Measurements from ENCODE around the gene SCUBE3. TPM values are rescaled to one million over a fixed set of nuclear protein-coding genes. Genes with fewer than 3 reads are reported as not detected.

Gene SCUBE3
- total and polyA plus RNA-seq, 9 of the 15 experiments (the other 6 are each of a cell fraction or from before 2014, with no cell fraction given): 0.01 to 0.11 TPM; not detected in 7

GRCh38 chr6:35297601-35298481 lies 84.1 kb downstream of the SCUBE3 start, which contains the start of gene DEF6 (continued):
- peak; percentile 44; the same call in 1 of the 2 replicates for TF ChIP-seq ZBTB40 (IDR thresholded peaks at IDR 0.05)
- TF ChIP-seq ZBTB40 (CRISPR knock-in tag; IDR thresholded peaks at IDR 0.05): no peak
- no peak for TF ChIP-seq PHTF2 (CRISPR knock-in tag; IDR thresholded peaks at IDR 0.05)
- TF ChIP-seq, protein P1, sequence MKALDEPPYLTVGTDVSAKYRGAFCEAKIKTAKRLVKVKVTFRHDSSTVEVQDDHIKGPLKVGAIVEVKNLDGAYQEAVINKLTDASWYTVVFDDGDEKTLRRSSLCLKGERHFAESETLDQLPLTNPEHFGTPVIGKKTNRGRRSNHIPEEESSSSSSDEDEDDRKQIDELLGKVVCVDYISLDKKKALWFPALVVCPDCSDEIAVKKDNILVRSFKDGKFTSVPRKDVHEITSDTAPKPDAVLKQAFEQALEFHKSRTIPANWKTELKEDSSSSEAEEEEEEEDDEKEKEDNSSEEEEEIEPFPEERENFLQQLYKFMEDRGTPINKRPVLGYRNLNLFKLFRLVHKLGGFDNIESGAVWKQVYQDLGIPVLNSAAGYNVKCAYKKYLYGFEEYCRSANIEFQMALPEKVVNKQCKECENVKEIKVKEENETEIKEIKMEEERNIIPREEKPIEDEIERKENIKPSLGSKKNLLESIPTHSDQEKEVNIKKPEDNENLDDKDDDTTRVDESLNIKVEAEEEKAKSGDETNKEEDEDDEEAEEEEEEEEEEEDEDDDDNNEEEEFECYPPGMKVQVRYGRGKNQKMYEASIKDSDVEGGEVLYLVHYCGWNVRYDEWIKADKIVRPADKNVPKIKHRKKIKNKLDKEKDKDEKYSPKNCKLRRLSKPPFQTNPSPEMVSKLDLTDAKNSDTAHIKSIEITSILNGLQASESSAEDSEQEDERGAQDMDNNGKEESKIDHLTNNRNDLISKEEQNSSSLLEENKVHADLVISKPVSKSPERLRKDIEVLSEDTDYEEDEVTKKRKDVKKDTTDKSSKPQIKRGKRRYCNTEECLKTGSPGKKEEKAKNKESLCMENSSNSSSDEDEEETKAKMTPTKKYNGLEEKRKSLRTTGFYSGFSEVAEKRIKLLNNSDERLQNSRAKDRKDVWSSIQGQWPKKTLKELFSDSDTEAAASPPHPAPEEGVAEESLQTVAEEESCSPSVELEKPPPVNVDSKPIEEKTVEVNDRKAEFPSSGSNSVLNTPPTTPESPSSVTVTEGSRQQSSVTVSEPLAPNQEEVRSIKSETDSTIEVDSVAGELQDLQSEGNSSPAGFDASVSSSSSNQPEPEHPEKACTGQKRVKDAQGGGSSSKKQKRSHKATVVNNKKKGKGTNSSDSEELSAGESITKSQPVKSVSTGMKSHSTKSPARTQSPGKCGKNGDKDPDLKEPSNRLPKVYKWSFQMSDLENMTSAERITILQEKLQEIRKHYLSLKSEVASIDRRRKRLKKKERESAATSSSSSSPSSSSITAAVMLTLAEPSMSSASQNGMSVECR (CRISPR knock-in tag; IDR thresholded peaks at IDR 0.05): peak; percentile 94
- TF ChIP-seq CCAR2 (IDR thresholded peaks at IDR 0.05; ENCODE audit: low read depth, low read length): no peak
- TF ChIP-seq NFIC (IDR thresholded peaks at IDR 0.05): peak; percentile 36; the same call in 1 of the 2 replicates
- peak; percentile 96 for TF ChIP-seq FOXP1 (CRISPR knock-in tag; IDR thresholded peaks at IDR 0.05)
- no peak for TF ChIP-seq E2F1 (CRISPR knock-in tag; IDR thresholded peaks at IDR 0.05)
- peak; percentile 51 to 85; a peak in 2 of 4 replicates for TF ChIP-seq SIN3A (IDR thresholded peaks at IDR 0.05; ENCODE audit: borderline replicate concordance in 2 of 2, control insufficient read depth in 1 of 2, low read depth in 2 of 2, low read length in 2 of 2)
- 0 out of 2 replicates have a peak, but pooled peaks have one; percentile 43 for TF ChIP-seq MBD2 (IDR thresholded peaks at IDR 0.05; ENCODE audit: borderline replicate concordance, low read depth)
- TF ChIP-seq ZNF133 (CRISPR knock-in tag; IDR thresholded peaks at IDR 0.05): no peak
- peak; percentile 98 for TF ChIP-seq ZSCAN29 (IDR thresholded peaks at IDR 0.05)
